GM19397 (cell line): ENCODE data around the gene NETO2.
A peak's percentile ranks its signal among the peaks of the same experiment; 100 is the strongest.
"Not testable (repeated sequence)": the region's sequence is repeated elsewhere in the genome, so short reads cannot be mapped to it uniquely, and the experiment has no call there.

ENCODE experiments used
- ATAC-seq: cut with Tn5 transposase; IDR thresholded peaks from one replicate; pipeline ENCODE4 v1.9.1; 2021; ENCODE audit warnings: mild to moderate bottlenecking, moderate library complexity; ENCODE audit not compliant: unreplicated experiment

The NETO2 gene, protein sequence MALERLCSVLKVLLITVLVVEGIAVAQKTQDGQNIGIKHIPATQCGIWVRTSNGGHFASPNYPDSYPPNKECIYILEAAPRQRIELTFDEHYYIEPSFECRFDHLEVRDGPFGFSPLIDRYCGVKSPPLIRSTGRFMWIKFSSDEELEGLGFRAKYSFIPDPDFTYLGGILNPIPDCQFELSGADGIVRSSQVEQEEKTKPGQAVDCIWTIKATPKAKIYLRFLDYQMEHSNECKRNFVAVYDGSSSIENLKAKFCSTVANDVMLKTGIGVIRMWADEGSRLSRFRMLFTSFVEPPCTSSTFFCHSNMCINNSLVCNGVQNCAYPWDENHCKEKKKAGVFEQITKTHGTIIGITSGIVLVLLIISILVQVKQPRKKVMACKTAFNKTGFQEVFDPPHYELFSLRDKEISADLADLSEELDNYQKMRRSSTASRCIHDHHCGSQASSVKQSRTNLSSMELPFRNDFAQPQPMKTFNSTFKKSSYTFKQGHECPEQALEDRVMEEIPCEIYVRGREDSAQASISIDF

DNA sequence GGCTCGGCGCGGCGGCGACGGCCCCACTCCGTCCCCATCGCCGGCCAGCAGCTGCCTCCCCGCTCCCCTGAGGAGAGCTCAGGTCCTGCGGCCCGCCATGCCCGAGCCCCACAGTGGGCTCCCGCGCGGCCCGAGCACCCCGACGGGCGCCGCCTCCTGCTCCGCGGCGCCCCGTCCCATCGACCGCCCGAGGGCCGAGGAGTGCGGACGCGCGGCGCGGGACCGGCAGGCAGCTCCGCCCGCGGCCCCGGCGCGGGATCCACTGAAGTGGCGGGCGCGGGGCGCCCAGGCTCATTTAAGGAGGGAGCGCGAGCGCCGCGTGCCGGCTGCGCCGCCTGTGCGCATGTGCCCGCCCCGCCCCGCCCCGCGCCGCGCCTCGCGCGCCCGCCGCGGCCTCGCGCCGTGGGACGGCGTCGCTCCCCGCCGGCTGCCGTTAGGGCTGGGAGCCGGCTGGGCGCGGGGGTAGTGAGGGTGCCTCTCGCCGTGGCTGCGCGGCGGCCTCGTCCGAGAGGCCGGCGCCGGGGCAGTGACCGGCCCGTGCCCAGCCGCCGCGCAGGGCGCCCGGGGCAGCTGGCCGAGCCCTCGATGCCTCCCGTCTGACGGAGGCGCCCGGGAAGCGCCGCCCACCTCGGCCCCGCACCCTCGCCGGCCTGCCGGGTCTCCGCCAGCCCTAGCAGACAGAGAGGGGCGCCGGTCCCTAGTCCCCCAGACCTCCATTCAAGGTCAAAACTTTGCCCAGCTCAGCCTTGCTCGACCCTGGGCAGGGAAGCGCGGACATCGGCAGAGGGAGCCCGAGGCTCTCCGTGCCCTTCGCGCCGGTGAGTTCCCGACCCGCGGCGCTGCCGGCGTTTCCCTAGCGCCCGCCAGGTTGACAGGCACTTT is at the start of gene NETO2:
NETO2 (minus strand) TSS at position 269 of the 882 bp plus-strand sequence. CDS start 333 bp downstream, outside the sequence.
- ATAC-seq = peak; percentile 60

DNA sequence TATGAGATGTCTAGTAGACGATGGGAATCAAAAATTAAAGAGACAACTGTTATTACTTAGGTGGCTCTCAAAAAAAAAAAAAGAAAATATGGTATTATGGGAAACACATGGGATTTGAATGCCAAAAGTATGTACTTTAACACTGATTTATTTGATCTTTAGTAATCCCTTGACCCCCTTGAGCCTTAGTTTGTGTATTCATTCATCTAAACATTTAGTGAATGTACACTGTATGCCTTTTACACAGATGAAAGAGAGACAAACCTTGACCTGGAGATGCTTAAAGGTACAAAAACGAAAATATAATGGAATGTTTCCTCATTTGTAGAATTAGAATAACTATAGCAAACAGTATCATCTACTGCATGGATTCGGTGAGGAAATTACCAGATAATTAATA is 38.6 kb upstream of the NETO2 start:
- no peak for ATAC-seq

DNA sequence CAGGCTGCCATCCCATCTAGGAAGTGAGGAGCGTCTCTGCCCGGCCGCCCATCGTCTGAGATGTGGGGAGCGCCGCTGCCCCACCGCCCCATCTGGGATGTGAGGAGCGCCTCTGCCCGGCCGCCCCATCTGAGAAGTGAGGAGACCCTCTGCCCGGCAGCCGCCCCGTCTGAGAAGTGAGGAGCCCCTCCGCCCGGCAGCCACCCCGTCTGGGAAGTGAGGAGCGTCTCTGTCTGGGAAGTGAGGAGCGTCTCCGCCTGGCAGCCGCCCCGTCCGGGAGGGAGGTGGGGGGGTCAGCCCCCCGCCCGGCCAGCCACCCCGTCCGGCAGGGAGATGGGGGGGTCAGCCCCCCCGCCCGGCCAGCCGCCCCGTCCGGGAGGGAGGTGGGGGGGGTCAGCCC is 37.3 kb upstream of the NETO2 start:
- ATAC-seq = not testable (repeated sequence)

DNA sequence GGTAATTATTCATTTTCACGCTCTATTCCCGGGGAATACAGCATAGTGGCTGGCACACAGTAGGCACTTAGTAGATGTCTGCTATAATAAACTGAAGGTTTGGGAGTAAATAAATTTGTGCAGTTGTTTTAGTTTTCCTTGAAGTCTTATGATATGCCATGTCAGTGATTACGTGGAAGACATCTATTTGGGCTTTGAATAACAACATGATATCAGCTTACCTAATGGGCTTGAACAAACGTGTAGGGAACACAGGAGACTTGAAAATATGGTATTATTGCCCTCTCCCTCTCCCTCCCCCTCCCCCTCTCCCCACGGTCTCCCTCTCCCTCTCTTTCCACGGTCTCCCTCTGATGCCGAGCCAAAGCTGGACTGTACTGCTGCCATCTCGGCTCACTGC is 36.3 kb upstream of the NETO2 start:
- no peak for ATAC-seq

DNA sequence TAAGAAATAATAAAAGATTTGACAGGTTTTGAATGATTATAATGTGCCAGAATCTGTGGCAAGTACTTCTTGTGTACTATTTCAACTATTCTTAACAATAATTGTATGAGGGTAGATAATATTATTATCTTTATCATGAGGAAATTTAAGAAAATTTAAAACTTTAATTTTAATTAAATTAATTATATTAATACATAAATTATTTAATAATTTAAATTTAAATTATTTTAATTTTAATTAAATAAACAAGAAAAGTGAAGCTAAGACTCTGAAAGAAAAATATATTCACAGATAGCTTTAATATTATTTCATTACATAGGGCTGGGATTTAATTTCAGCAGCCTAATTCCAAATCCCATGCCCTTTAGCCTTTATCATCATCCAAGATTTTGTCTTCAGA is 31.4 kb upstream of the NETO2 start:
- ATAC-seq = no peak

DNA sequence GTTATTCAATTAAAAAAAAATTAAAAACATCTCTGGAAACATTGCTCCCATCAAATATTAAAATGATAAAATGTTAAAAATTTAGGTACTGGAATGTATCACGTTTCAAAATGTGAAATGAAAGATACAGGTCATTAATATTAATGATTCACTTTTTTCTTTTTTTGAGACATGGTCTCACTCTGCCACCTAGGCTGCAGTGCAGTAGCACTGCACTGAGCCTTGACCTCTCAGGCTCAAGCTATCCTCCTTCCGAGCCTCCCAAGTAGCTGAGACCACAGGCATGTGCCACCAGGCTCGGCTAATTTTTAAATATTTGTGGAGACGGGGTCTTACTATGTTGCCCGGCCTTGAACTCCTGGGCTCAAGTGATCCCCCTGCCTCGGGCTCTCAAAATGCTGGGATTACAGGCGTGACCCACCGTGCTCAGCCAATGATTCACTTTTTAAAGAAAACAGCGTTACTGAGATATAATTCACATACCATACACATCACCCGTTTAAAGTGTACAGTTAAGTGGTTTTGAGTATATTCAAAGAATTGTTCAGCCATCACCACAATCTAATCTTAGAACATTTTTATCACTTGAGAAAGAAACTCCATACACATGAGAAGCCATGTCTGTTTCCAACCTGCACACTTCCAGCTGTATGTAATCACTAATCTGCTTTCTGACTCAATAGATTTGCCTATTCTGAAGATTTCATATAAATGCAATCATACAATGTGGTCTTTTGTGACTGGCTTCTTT is 19.1 kb upstream of the NETO2 start:
- ATAC-seq = no peak

DNA sequence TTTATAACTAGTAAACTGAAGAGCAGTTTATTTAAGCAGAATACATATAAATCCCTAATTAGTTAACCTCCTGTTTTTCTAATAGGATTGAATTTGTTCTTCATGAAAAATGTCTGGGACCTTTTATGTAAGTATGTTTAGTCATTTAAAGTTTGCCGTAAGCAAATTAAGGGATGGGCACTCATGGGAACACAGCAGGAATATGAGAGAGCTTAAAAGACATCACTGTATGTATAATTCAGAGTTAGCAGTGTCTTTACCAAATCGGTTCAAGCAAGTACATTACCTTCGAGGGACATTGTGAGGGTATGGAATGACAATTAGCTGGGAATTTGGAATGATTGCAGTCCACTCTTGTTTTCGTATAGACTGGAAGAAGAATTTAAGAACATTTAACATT is 17.7 kb upstream of the NETO2 start:
- no peak for ATAC-seq

DNA sequence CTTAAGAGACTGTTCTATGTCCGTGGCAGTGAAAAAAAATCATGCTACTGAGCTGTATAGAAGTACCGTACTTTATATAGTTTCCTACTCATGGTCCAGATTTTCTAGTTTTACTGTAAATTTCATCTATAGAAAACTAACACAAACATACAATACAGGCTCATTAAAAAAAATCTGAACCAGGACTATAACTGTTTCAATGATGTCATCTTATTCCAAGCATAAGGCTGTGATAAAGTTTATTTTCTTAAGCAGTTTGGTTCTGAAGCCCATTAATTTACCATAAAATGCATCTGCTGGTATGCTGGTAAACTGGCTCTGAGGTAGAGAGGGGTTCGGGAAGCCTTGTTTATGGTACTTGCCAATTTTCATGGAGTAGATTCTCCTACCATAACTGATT is 16.7 kb upstream of the NETO2 start:
- no peak for ATAC-seq

DNA sequence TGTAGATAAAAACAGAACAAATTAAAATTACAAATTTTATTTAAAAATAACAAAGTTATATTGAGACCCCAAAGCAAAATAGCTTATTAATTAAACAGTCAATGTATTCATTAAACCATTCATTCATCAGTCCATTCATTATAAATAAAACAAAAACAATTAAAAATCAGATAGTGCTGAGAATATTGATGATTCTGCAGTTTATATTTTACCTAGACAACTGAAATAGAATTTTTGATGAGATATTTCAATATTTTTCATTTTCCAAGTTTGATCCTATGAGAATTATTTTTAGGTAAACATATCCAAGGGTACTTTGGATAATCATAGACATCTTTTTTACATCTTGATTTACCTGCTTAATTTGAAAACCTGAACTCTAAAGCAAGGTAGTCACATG is 15.2 kb upstream of the NETO2 start:
- ATAC-seq = no peak

DNA sequence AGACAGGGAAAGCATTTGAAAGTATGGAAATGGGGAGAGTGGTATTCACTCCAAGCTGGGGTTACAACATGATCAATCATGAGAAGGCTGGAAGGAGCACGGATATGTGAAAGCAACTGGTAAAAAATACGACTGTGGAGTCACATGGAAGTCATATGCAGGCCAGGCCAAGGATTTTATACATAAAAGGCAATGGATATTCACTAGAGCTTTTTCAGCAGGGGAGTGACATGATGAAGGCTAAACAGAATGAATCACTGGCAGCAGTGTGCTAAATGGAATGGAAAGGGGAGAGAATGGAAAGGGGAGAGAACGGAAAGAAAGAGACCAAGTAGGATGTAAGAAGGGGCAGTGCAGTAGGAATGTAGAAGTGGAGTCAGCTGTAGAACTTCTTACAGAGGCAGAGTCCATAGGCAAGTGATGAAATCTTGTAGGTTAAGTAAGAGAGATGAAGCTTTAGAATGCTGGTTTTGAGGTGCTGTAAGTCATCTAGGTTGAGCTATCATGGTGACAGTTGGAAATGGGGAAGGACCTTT is 13.0 kb upstream of the NETO2 start:
- no peak for ATAC-seq

DNA sequence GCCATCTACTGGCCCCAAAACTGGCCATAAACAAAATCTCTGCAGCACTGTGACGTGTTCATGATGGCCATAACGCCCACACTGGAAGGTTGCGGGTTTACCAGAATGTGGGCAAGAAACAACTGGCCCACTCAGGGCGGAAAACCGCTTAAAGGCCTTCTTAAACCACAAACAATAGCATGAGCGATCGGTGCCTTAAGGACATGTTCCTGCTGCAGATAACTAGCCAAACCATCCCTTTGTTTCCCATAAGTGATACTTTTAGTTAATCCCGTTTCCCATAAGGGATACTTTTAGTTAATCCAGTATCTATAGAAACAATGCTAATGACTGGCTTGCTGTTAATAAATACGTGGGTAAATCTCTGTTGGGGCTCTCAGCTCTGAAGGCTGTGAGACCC is 8.8 kb upstream of the NETO2 start:
- not testable (repeated sequence) for ATAC-seq

DNA sequence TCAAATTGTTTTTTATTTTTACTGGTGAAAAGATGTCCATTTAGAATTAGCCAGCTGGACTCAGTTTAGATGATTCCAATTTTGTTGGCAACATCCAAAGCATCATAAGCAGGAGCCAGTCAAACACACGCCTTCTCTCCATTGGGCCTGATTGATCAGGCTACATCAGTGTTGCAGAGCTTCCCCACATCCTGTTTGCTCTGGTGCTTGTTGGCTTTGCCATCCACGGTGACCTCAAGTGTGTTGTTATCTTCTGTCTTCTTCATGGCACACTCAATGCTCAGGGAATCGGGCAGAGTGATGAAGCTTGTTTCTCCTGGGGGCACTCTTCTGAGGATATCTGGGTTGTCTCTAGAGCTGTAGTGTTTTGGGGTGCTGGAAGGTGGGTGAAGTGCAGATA is 6.3 kb upstream of the NETO2 start:
- ATAC-seq = no peak

DNA sequence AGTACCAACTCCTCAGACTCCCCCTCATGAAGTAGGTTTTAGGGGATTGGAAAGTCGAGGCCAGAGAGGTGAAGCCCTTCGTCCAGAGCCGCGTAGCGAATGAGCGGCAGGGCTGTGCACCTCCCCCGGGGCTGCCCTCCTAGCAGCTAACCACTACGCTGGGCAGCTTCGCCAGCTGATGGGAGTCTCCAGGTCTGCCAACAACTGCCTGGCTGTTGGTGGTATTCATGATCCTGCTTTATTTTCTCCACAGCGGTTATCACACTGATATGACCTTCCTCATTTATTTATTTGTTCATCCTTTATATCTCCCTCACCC is 773 bp upstream of the NETO2 start:
- ATAC-seq = no peak

DNA sequence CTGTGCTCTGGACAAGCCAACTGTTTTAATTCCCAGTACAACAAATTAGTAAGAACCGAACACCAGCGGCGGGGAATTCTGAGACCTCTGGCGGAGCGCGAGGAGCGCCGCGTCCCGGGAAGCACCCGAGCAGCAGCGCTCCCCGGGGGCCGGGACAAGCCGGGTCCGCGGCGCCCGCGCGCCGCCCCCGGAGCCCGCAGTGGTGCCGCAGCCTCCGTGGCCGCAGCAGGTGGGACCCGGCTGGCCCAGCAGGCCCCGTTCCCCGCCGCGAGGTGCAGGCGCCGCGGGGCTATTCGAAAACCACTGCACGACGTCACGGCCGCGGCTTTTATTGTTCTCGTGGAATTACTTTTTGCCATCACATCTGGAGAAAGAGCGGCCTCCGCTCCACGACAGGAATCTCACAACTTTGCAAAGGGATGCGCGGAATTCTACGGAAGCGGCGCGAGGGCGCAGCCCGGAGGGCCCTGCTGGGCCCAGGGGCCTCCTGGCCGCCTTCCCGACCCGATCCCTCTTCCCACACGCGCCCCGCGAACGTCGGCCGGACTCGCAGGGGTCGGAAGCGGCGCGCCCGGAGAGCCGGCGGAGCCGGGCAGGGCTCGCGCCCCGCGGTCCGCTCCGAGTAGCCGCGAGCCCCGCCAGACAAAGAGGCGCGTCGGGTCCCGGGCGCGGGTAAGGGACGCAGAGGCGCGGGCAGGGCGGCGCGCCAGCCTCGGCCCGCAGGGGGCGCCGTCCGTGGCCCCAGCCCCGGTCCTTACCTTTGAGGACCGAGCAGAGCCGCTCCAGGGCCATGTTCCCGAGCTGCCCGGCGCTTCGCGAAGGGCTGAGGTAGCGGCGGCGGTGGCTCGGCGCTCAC is 696 bp downstream of the NETO2 start:
- peak; percentile 77 for ATAC-seq

DNA sequence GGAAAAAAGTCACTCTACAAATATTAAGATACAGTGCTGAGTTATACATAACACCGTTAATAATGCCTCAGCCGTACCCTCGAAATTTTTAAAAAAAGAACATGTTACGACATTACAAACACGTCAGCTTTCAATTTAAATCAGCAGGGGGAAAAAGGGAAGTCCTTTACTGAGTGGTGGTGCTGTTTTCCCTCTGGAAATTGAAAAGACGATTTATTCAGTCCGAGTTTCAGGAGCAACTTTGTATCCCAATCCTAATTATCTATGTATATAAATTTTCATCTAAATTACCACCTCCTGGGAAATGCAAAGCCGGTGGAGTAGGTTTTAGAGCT is 1.3 kb downstream of the NETO2 start:
- ATAC-seq = no peak

DNA sequence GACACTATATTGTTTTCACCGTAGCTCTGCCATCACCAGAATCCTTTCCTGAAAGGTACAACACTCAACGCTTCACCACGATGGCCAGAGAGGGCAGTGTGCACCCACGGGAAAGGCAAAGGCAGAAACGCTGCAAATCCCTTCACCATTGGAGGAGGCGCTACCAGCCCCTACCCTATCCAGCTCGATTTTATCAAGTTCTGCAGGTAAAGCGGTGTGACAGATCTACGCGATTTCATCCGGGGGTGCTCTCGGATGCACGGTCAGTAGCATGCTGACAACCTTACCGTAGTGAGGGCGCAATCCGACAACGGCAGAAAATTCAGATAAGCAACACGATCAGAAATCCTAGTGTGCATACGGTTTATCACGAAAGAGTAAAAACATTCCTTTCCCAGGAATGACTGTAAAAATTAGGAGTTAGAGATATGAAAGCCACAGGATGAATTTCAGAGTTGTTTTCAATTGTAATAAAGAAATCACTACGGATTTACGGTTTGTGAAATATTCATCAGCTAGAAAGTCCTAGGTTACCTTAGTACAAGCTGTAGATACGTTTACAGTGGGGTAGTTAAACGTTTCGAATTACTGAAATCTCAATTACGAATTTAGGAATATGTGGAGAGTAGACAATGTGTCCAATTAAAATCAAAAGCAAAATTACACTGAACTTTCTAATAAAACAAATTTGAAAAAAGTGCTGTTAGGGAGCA is 1.8 kb downstream of the NETO2 start:
- peak; percentile 28 for ATAC-seq

DNA sequence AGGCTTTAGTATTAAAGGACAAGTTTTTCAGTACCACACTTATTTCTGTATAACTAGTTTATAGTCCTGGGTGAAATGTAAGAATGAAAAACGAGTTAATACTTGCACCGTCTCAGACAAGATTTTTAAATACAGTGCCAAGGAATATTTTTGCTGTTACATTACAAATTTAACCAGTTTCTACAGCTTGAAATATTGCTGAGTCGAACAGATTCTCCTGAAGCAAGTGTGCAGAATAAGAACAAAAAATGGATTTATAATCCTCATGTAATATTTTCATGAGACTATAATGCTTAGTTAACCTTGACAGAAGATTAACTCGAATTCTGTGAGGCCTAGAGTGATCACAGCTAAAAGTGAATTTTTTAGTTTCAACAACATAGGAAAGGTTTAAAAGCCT is 3.1 kb downstream of the NETO2 start:
- ATAC-seq = no peak

DNA sequence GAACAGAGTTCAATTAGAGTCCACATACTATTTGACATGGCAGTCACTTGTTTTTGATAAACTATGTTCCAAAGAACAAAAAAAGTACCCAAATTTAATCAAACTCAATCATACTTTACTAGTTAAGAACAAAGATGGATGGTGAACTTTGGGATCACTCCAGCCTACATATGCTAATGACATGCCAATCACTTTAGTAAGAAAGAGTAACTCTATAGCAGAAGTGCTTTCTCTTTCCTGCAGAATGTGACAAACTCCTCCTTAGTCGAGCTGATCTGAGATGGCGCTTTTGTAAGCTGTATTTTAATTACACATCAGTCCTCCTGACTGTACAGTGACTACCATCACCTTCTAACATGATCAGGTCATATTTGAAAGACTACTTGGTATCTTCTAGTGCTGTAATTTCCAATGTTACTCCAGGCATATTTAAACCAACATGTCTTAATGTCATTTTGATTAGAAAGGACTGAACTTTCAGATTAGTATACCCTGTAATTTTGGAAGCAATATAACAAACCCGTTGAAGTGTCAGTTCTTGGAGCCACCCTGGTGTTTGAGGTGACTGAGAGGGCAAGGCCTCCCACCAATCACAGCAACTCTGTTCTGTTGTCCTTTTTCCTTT is 4.1 kb downstream of the NETO2 start:
- no peak for ATAC-seq

DNA sequence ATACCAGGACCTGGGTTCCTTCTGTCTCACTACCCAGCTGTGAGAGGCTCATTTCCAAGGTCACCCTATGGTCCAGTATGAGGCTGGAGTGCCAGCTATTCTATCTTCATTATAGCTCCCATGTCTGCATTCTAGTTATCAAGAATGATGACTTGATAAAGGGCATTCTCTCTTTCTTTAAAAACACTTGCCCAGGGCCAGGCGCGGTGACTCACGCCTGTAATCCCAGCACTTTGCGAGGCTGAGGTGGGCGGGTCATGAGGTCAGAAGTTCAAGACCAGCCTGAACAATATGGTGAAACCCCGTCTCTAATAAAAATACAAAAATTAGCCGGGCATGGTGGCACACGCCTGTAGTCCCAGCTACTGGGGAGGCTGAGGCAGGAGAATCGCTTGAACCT is 5.8 kb downstream of the NETO2 start:
- not testable (repeated sequence) for ATAC-seq
